ENCODE data around the gene GLB1L3.

The GLB1L3 gene

DNA sequence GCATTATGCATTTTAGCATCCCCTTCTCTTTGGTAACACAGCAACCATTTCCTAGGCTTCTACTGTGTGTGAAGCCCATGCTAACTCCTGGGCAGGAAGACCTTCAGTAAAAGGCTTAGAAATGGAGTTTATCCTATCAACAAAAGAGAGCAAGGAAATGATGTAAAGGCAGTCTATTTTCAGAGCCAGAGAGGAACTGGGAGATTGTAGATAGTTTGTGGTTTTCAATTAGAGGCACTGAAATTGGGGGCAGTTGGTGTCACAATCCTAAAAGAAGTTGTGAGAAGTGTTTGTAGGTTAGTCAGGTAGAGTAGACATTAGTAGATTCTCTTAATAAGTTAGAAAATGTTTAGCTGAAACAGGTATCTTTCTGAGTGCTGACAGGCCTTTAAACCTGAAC is 15.7 kb upstream of the GLB1L3 start:
- TF ChIP-seq, protein P1, sequence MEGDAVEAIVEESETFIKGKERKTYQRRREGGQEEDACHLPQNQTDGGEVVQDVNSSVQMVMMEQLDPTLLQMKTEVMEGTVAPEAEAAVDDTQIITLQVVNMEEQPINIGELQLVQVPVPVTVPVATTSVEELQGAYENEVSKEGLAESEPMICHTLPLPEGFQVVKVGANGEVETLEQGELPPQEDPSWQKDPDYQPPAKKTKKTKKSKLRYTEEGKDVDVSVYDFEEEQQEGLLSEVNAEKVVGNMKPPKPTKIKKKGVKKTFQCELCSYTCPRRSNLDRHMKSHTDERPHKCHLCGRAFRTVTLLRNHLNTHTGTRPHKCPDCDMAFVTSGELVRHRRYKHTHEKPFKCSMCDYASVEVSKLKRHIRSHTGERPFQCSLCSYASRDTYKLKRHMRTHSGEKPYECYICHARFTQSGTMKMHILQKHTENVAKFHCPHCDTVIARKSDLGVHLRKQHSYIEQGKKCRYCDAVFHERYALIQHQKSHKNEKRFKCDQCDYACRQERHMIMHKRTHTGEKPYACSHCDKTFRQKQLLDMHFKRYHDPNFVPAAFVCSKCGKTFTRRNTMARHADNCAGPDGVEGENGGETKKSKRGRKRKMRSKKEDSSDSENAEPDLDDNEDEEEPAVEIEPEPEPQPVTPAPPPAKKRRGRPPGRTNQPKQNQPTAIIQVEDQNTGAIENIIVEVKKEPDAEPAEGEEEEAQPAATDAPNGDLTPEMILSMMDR (IDR thresholded peaks at IDR 0.05; ENCODE audit: extremely low read depth, missing control alignments): no peak
- no peak for DNase-seq (ENCODE audit: low spot score)

DNA sequence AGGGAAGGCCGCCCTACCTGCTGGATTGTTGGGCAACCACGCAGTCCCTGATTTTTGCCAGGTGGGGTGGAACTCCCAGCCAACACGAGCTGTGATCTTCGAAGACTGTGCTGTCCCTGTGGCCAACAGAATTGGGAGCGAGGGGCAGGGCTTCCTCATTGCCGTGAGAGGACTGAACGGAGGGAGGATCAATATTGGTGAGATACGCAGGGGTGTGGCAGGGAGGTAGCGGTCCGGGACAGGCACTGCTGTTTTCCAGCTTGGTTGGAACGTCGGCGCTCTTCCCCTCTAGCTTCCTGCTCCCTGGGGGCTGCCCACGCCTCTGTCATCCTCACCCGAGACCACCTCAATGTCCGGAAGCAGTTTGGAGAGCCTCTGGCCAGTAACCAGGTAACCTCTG is 15.2 kb upstream of the GLB1L3 start:
- no peak for DNase-seq (ENCODE audit: low spot score)
- TF ChIP-seq, protein P1 (IDR thresholded peaks at IDR 0.05; ENCODE audit: extremely low read depth, missing control alignments): no peak

DNA sequence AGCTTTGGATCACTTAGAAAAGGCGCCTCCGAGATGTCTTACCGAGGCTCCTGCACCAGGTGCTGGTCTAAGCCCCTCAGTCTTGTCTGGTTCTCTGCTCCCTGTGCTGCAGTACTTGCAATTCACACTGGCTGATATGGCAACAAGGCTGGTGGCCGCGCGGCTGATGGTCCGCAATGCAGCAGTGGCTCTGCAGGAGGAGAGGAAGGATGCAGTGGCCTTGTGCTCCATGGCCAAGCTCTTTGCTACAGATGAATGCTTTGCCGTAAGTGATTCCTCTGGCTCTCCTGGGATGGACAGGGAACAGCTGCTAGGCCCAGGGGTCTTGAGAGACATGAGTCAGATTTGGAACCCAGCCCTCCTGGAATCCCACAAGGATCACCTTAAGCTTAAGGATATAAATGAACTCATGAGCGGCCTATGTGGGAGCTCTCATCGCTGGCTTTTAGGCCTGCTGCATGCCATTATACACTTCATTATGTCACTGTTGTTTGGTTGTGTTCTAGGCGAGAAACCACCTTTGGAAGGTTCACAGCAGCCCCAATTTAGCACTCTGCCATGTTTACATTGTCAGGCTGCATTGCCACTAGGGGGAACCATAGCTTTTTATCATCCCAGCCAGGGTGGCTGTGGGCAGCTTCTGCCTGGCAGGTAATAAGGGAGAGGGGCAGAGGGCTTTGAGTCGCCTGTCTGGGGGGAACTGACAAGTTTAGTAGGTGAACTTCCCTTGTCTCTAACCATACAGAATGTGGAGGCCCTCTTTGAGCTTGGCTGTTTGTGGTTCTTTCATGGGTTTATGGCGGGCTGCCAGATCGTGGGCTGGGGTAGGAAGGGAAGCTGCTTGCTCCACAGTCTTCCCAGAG is 14.3 kb upstream of the GLB1L3 start:
- DNase-seq (ENCODE audit: low spot score): peak; percentile 52
- TF ChIP-seq, protein P1 (IDR thresholded peaks at IDR 0.05; ENCODE audit: extremely low read depth, missing control alignments): peak; percentile 49

DNA sequence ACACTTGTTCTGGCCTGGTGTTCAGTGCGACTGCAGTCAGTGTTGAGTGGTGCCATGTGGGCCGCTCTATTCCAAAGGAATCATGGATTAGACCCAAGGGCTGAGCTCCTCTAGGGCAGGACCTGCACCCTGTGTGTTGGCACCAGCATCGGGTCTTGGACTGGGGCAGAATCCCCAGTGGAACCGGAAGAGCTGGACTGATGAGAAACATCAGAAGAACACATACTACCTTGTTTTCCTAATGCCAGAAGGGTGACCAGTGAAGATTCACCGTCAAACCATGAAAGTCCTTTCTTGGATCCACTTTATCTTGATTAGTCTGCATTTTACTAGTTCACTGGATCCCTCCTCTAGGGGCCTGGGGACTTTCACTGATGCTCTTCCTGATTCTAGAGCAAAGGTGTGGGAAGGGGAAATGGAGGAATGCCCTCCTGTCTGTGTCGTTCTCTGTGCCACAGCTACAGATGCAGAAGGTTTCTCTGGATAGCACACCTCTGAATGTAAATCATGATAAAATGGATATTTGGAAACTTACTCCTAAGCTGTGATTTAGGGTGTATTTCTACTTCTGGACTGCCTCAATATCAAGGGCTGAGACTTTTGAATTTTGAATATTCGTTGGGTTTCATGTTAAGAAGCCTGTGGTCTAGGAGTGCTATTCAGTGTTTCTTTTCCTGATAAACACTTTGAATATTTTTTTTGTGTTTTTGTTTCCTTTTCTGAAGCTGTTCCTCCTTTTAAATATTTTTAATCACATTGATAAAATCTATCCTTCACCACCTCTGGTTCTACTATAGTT is 11.0 kb upstream of the GLB1L3 start:
- DNase-seq (ENCODE audit: low spot score): no peak
- TF ChIP-seq, protein P1 (IDR thresholded peaks at IDR 0.05; ENCODE audit: extremely low read depth, missing control alignments): no peak

DNA sequence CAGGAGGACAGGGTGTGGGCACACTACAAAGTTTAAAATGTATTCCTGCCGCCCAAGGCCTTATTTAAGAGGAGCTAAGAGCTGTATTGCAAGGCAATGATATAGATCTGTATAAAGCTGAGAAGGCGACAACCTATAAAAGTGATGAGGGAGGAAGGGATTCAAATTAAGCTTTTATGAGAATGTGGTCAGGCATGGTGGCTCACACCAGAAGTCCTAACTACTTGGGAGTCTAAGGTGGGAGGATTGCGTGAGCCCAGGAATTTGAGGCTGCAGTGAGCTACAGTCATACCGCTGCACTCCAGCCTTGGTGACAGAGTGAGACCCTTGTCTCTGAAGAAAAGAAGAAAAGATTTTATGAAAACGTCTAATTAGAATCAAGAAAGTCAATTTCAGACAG is 9.7 kb upstream of the GLB1L3 start:
- no peak for DNase-seq (ENCODE audit: low spot score)

DNA sequence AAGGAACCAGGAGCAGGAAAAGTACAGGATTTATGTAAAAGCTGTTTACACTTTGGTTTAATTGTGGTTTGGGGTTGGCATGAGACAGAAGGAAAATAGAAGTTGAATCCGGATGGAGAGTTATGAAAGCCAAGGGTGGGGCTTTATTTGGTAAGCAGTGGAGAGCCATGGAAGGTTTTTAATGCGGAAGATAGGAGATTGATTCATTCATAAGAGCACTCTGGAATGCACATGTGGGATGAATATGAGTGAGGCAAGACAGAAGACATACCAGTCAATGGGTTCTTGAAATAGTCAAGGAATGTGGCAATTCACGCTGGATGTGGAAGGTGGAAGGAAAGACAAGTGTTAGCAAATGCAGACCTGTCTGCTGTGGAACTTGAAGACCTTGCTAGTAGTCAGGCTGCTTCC is 9.3 kb upstream of the GLB1L3 start:
- TF ChIP-seq, protein P1 (IDR thresholded peaks at IDR 0.05; ENCODE audit: extremely low read depth, missing control alignments): no peak
- no peak for DNase-seq (ENCODE audit: low spot score)

More for the DNA sequence above, 9.7 kb upstream of the GLB1L3 start:
- TF ChIP-seq, protein P1 (IDR thresholded peaks at IDR 0.05; ENCODE audit: extremely low read depth, missing control alignments): no peak

DNA sequence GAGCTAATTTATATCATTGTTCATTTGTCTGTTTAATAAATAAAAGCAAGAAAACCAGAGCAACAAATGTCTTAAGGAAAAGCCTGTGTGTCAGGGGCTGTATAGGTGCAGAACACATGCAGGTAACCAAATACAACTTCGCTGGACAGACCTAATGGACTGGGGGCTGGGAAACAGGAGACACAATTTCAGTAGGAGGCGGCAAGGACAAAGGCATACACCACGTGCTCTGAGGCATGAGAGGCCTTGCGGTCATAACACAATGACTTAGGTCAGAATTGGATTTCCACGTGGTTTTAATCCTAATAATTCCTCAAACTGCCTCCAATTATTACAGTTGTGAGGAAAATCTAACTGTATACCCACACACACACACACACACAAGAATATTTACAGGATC is 8.7 kb upstream of the GLB1L3 start:
- no peak for DNase-seq (ENCODE audit: low spot score)
- TF ChIP-seq, protein P1 (IDR thresholded peaks at IDR 0.05; ENCODE audit: extremely low read depth, missing control alignments): no peak
